ENCODE results near the gene ASIC4.

Gene ASIC4

GRCh38 chr2:219570194-219570923 is 56.1 kb downstream of the ASIC4 start:
- H4K20me1 ChIP-seq = peaks cover 52% of the 10 kb centered on the region
- peaks cover 28% of the 10 kb centered on the region for H3K36me3 ChIP-seq
- H3K4me3 ChIP-seq = peak overlapping the region; percentile 88
- H3K9me3 ChIP-seq = no peaks in the 10 kb centered on the region
- H3K9ac ChIP-seq = peak overlapping the region; percentile 88
- H3K4me1 ChIP-seq = peaks cover 45% of the 10 kb centered on the region
- no peaks in the 10 kb centered on the region for H3K27me3 ChIP-seq
- peak overlapping the region; percentile 89 for H3K27ac ChIP-seq
- peak overlapping the region; percentile 92 for H3K4me2 ChIP-seq
- no peak for TF ChIP-seq Cebpa-rat (IDR thresholded peaks at IDR 0.05)

GRCh38 chr2:219570924-219571310 is 56.6 kb downstream of the ASIC4 start:
- Histone ChIP-seq H4K20me1 (peaks cover 47% of the 10 kb centered on the region), H3K4me1 (peaks cover 45% of the 10 kb centered on the region), H3K27me3 (no peaks in the 10 kb centered on the region), H3K9ac (peak overlapping the region; percentile 88), H3K27ac (peak overlapping the region; percentile 89), H3K36me3 (peaks cover 23% of the 10 kb centered on the region), H3K9me3 (no peaks in the 10 kb centered on the region), H3K4me3 (peak overlapping the region; percentile 88), H3K4me2 (peak overlapping the region; percentile 92)
- TF ChIP-seq Cebpa-rat (IDR thresholded peaks at IDR 0.05) = no peak

- Histone ChIP-seq H3K27ac (peak within 1 kb of the TSS; percentile 89), H3K4me3 (peak within 1 kb of the TSS; percentile 88)
Observed at GRCh38 chr2:219571311-219572236, 57.3 kb downstream of the ASIC4 start, which contains the start of gene OBSL1. Gene OBSL1, minus strand, starts transcription at chr2:219571539. Its CDS starts 307 bp downstream, at chr2:219571232.

GRCh38 chr2:219572237-219573001 is 58.1 kb downstream of the ASIC4 start, which contains the start of gene INHA:
Gene INHA, plus strand, starts transcription at chr2:219572310. Its CDS starts 65 bp downstream, at chr2:219572375.
- Histone ChIP-seq H3K36me3 (peaks cover 8% of the 10 kb centered on the region), H3K9me3 (no peaks in the 10 kb centered on the region), H3K9ac (peak within 1 kb of the TSS; percentile 88), H3K4me3 (peak within 1 kb of the TSS; percentile 88), H3K27me3 (no peaks in the 10 kb centered on the region), H3K4me2 (peak within 1 kb of the TSS; percentile 92), H4K20me1 (peaks cover 32% of the 10 kb centered on the region), H3K27ac (peak within 1 kb of the TSS; percentile 89), H3K4me1 (peaks cover 33% of the 10 kb centered on the region)
- TF ChIP-seq Cebpa-rat (IDR thresholded peaks at IDR 0.05) = no peak

More at GRCh38 chr2:219571311-219572236, 57.3 kb downstream of the ASIC4 start, which contains the start of gene OBSL1:
- Histone ChIP-seq H4K20me1 (peaks cover 40% of the 10 kb centered on the region), H3K9ac (peak within 1 kb of the TSS; percentile 88), H3K9me3 (no peaks in the 10 kb centered on the region), H3K4me1 (peaks cover 39% of the 10 kb centered on the region), H3K4me2 (peak within 1 kb of the TSS; percentile 92), H3K27me3 (no peaks in the 10 kb centered on the region), H3K36me3 (peaks cover 16% of the 10 kb centered on the region)
- no peak for TF ChIP-seq Cebpa-rat (IDR thresholded peaks at IDR 0.05)

- no peak overlapping the region for H3K4me2 ChIP-seq
- no peak overlapping the region for H3K27ac ChIP-seq
- no peak for TF ChIP-seq Cebpa-rat (IDR thresholded peaks at IDR 0.05)
- H3K27me3 ChIP-seq = no peaks in the 10 kb centered on the region
- H3K9me3 ChIP-seq = no peaks in the 10 kb centered on the region
- no peak overlapping the region for H3K9ac ChIP-seq
- H3K36me3 ChIP-seq = peaks cover under 1% of the 10 kb centered on the region; the same call in 1 of the 2 replicates
- H3K4me3 ChIP-seq = no peak overlapping the region
- peaks cover 24% of the 10 kb centered on the region for H4K20me1 ChIP-seq
- H3K4me1 ChIP-seq = peaks cover 32% of the 10 kb centered on the region
Observed at GRCh38 chr2:219573166-219573565, 58.9 kb downstream of the ASIC4 start.

- no peaks in the 10 kb centered on the region for H3K36me3 ChIP-seq
- H3K9me3 ChIP-seq = no peaks in the 10 kb centered on the region
- no peak for TF ChIP-seq Cebpa-rat (IDR thresholded peaks at IDR 0.05)
- H3K9ac ChIP-seq = no peak overlapping the region
- H3K27ac ChIP-seq = no peak overlapping the region
- H4K20me1 ChIP-seq = peaks cover 9% of the 10 kb centered on the region
- H3K4me3 ChIP-seq = no peak overlapping the region
- H3K4me1 ChIP-seq = peaks cover 17% of the 10 kb centered on the region
- H3K4me2 ChIP-seq = no peak overlapping the region
- no peaks in the 10 kb centered on the region for H3K27me3 ChIP-seq
Observed at GRCh38 chr2:219574484-219575311, 60.4 kb downstream of the ASIC4 start.

GRCh38 chr2:219575566-219576504 is 61.6 kb downstream of the ASIC4 start:
- no peaks in the 10 kb centered on the region for H3K27me3 ChIP-seq

More at GRCh38 chr2:219575566-219576504, 61.6 kb downstream of the ASIC4 start:
- Histone ChIP-seq H3K4me1 (peaks cover 9% of the 10 kb centered on the region), H3K9ac (no peak overlapping the region), H3K36me3 (no peaks in the 10 kb centered on the region), H3K9me3 (no peaks in the 10 kb centered on the region), H4K20me1 (no peaks in the 10 kb centered on the region), H3K4me2 (no peak overlapping the region), H3K4me3 (no peak overlapping the region), H3K27ac (no peak overlapping the region)
- TF ChIP-seq Cebpa-rat (IDR thresholded peaks at IDR 0.05) = no peak
